Measurements from ENCODE around the gene TMEM31. TPM values are rescaled to one million over a fixed set of nuclear protein-coding genes. Genes with fewer than 3 reads are reported as not detected.

The TMEM31 gene
- total and polyA plus RNA-seq, 2 of the 4 experiments (the other 2 are of a cell fraction), result 0.17 TPM; not detected in 1

- no peak overlapping the region for H3K14ac ChIP-seq (replicated peaks; ENCODE audit: low read depth, low read length)
- no peak for DNase-seq
- peaks cover 15% of the 10 kb centered on the region for H3K27me3 ChIP-seq (ENCODE audit: control insufficient read depth, insufficient read depth, low read length)
- no peaks in the 10 kb centered on the region for H3K9me1 ChIP-seq (ENCODE audit: insufficient read depth, low read length)
- no peaks in the 10 kb centered on the region for H3K36me3 ChIP-seq (ENCODE audit: control insufficient read depth, insufficient read depth, low read length)
- no peak overlapping the region for H2BK20ac ChIP-seq (ENCODE audit: low read depth, low read length)
- H4K8ac ChIP-seq (ENCODE audit: low read depth in 2 of 2, low read length in 2 of 2), result no peak overlapping the region
- no peaks in the 10 kb centered on the region for H3K4me1 ChIP-seq (ENCODE audit: control insufficient read depth, insufficient read depth, low read length)
- no peak overlapping the region for H4K91ac ChIP-seq (ENCODE audit: insufficient read depth, low read depth, low read length)
- H2BK15ac ChIP-seq (ENCODE audit: low read depth, low read length), result no peak overlapping the region
- H2BK5ac ChIP-seq (ENCODE audit: low read depth, low read length, poor library complexity, severe bottlenecking), result no peak overlapping the region
- H3K9ac ChIP-seq (ENCODE audit: low read depth, low read length), result no peak overlapping the region
- H2BK120ac ChIP-seq (ENCODE audit: low read depth, low read length), result no peak overlapping the region
- H2AFZ ChIP-seq (replicated peaks; ENCODE audit: low read length, poor library complexity), result no peak overlapping the region
- TF ChIP-seq MAFK (IDR thresholded peaks at IDR 0.05; ENCODE audit: low read depth, low read length) (no peak), BHLHE40 (IDR thresholded peaks at IDR 0.05; ENCODE audit: low read depth, low read length) (no peak)
- no peak overlapping the region for H3K23ac ChIP-seq (ENCODE audit: low read depth, low read length)
- ChIA-PET CTCF (no interaction called here), POLR2A (ENCODE audit: unreplicated experiment) (no interaction called here)
- in situ Hi-C loops (cut with MboI; ENCODE audit: low sequenced_read_pairs), result loop anchor here (10.0 to 25.0 kb wide), 2 partner anchors 107 to 440 kb away; no protein-coding TSS in a partner anchor
- no peaks in the 10 kb centered on the region for H4K20me1 ChIP-seq (ENCODE audit: insufficient read depth, low read length)
- H4K5ac ChIP-seq (ENCODE audit: low read depth, low read length), result no peak overlapping the region
- no peak overlapping the region for H3K56ac ChIP-seq (ENCODE audit: extremely low read depth, insufficient read depth, low read length)
- intact Hi-C loops (cut with micrococcal nuclease), result no loop called here
- H3K4me3 ChIP-seq (ENCODE audit: insufficient read depth, low read depth, low read length), result no peak overlapping the region
- dilution Hi-C loops (cut with HindIII; ENCODE audit: low sequenced_read_pairs, unreplicated experiment), result no loop called here
- no peak for ATAC-seq (ENCODE audit: low read depth)
- H3K4ac ChIP-seq (ENCODE audit: low read depth, low read length), result no peak overlapping the region
- no peak overlapping the region for H2AK9ac ChIP-seq (replicated peaks; ENCODE audit: low read depth, low read length, poor library complexity)
- H3K79me1 ChIP-seq (ENCODE audit: low read depth in 1 of 2, low read length in 2 of 2), result no peaks in the 10 kb centered on the region
- no peak overlapping the region for H2AK5ac ChIP-seq (ENCODE audit: low read depth, low read length)
- no peak overlapping the region for H3K18ac ChIP-seq (ENCODE audit: low read depth, low read length)
- no peaks in the 10 kb centered on the region; the same call in 1 of the 2 replicates for H3K9me3 ChIP-seq (ENCODE audit: control insufficient read depth, insufficient read depth, low read length)
- H3K27ac ChIP-seq (ENCODE audit: insufficient read depth, low read length), result no peak overlapping the region
- no peak overlapping the region for H3K4me2 ChIP-seq (ENCODE audit: low read depth, low read length)
- no TSS peak for BruUV-seq (replicated peaks)
These were observed 13.0 kb upstream of the TMEM31 start for GRCh38 chrX:103697687-103698086.

All from IMR-90 (cell line).